ENCODE data around the gene PRKAG2. TPM values are rescaled to one million over a fixed set of nuclear protein-coding genes. Genes with fewer than 3 reads are reported as not detected.

Gene PRKAG2
- total and polyA plus RNA-seq, 4 donors: 3.6 to 25.1 (median 16.8) TPM

GRCh38 chr7:151692721-151693120, 184.2 kb downstream of the PRKAG2 start (continued):
- no peak for TF ChIP-seq EGR1 (IDR thresholded peaks at IDR 0.05; ENCODE audit: low read depth in 2 of 2)
- no peak for TF ChIP-seq ATF3 (IDR thresholded peaks at IDR 0.05)
- TF ChIP-seq HNF4G (IDR thresholded peaks at IDR 0.05): no peak
- TF ChIP-seq, protein P1, sequence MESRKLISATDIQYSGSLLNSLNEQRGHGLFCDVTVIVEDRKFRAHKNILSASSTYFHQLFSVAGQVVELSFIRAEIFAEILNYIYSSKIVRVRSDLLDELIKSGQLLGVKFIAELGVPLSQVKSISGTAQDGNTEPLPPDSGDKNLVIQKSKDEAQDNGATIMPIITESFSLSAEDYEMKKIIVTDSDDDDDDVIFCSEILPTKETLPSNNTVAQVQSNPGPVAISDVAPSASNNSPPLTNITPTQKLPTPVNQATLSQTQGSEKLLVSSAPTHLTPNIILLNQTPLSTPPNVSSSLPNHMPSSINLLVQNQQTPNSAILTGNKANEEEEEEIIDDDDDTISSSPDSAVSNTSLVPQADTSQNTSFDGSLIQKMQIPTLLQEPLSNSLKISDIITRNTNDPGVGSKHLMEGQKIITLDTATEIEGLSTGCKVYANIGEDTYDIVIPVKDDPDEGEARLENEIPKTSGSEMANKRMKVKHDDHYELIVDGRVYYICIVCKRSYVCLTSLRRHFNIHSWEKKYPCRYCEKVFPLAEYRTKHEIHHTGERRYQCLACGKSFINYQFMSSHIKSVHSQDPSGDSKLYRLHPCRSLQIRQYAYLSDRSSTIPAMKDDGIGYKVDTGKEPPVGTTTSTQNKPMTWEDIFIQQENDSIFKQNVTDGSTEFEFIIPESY (IDR thresholded peaks at IDR 0.05): no peak
- TF ChIP-seq YY1 (IDR thresholded peaks at IDR 0.05): no peak
- TF ChIP-seq HNF4A (conservative IDR thresholded peaks at IDR 0.05): no peak

GRCh38 chr7:151691449-151691848, 185.5 kb downstream of the PRKAG2 start:
- Histone ChIP-seq H3K27me3 (ENCODE audit: control insufficient read depth in 4 of 4, insufficient read depth in 4 of 4, low read length in 3 of 4) (no peaks in the 10 kb centered on the region), H3K9me3 (ENCODE audit: control insufficient read depth in 4 of 4, low read length in 3 of 4) (no peaks in the 10 kb centered on the region), H3K9ac (ENCODE audit: low read depth in 1 of 2, low read length in 2 of 2) (no peak overlapping the region), H3K4me3 (ENCODE audit: low read depth in 1 of 3, low read length in 3 of 3) (no peak overlapping the region), H3K36me3 (ENCODE audit: control insufficient read depth in 4 of 4, insufficient read depth in 3 of 4, low read depth in 1 of 4, low read length in 3 of 4) (peaks cover 0 to 7% (median 3%) of the 10 kb centered on the region in 4 donors), H3K4me1 (ENCODE audit: control insufficient read depth in 4 of 4, insufficient read depth in 4 of 4, low read length in 3 of 4) (peaks cover 14 to 22% (median 20%) of the 10 kb centered on the region in 4 donors), H3K27ac (ENCODE audit: low read depth in 1 of 2, low read length in 2 of 2) (no peak overlapping the region)
- TF ChIP-seq JUND (IDR thresholded peaks at IDR 0.05) (no peak), NR2F2 (IDR thresholded peaks at IDR 0.05) (no peak), EGR1 (IDR thresholded peaks at IDR 0.05; ENCODE audit: low read depth in 2 of 2) (no peak), FOXA1 (IDR thresholded peaks at IDR 0.05) (no peak), ATF3 (IDR thresholded peaks at IDR 0.05) (no peak), RXRA (IDR thresholded peaks at IDR 0.05) (no peak), CTCF (IDR thresholded peaks at IDR 0.05; ENCODE audit: low read depth, low read length, missing input control) (no peak), SP1 (IDR thresholded peaks at IDR 0.05) (no peak), HNF4G (IDR thresholded peaks at IDR 0.05) (no peak), GABPA (IDR thresholded peaks at IDR 0.05 in 1 of 2, conservative IDR thresholded peaks at IDR 0.05 in 1 of 2) (no peak), TAF1 (conservative IDR thresholded peaks at IDR 0.05) (no peak), MAX (IDR thresholded peaks at IDR 0.05) (no peak)
- TF ChIP-seq, protein P1 (IDR thresholded peaks at IDR 0.05): no peak
- TF ChIP-seq, protein P2, sequence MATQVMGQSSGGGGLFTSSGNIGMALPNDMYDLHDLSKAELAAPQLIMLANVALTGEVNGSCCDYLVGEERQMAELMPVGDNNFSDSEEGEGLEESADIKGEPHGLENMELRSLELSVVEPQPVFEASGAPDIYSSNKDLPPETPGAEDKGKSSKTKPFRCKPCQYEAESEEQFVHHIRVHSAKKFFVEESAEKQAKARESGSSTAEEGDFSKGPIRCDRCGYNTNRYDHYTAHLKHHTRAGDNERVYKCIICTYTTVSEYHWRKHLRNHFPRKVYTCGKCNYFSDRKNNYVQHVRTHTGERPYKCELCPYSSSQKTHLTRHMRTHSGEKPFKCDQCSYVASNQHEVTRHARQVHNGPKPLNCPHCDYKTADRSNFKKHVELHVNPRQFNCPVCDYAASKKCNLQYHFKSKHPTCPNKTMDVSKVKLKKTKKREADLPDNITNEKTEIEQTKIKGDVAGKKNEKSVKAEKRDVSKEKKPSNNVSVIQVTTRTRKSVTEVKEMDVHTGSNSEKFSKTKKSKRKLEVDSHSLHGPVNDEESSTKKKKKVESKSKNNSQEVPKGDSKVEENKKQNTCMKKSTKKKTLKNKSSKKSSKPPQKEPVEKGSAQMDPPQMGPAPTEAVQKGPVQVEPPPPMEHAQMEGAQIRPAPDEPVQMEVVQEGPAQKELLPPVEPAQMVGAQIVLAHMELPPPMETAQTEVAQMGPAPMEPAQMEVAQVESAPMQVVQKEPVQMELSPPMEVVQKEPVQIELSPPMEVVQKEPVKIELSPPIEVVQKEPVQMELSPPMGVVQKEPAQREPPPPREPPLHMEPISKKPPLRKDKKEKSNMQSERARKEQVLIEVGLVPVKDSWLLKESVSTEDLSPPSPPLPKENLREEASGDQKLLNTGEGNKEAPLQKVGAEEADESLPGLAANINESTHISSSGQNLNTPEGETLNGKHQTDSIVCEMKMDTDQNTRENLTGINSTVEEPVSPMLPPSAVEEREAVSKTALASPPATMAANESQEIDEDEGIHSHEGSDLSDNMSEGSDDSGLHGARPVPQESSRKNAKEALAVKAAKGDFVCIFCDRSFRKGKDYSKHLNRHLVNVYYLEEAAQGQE (IDR thresholded peaks at IDR 0.05): no peak
- 50% methylated on average over 2 of the region's 2 CpGs for WGBS
- no peak for DNase-seq (ENCODE audit: low spot score)
